K562 (cell line): ENCODE measurements around the gene MOCS3. TPM values are rescaled to one million over a fixed set of nuclear protein-coding genes. Genes with fewer than 3 reads are reported as not detected.

ENCODE experiments used
- ATAC-seq: fragments of 200-7000 bp; cut with Tn5 transposase; 3 replicates; pipeline ENCODE4 v1.9.1; 2020; ENCODE audit warnings: moderate library complexity
- BruUV-seq: library from RNA; stranded (reverse); fragments of 400-500 nt; replicated peaks from 2 replicates; lab custom pipeline; 2021; lab: Mats Ljungman, UMichigan
- CTCF ChIA-PET: fragments of 300-600 bp; formaldehyde crosslinking; extraction: SDS; loops from one replicate; lab custom pipeline; 2021; ENCODE audit warnings: low intra/inter-chr PET ratio; lab: Yijun Ruan, JAX
- POLR2A ChIA-PET: fragments of 300-600, 350-650 bp; sonication (Branson Sonifier 250); formaldehyde crosslinking; extraction: SDS; loops from one replicate; lab custom pipeline; 2021; ENCODE audit warnings: antibody characterized with exemption, inconsistent platforms; lab: Yijun Ruan, JAX
- DNase-seq, 4 experiments: peaks; one replicate each; pipeline versions ENCODE4 v3.0.0 to v3.0.0-alpha.2; 2011 to 2018; ENCODE audit warnings: low spot score in 3 of 4, mixed read lengths in 3 of 4; ENCODE audit errors: extremely low read depth in 1 of 4
- FAIRE-seq: peaks from 2 replicates; lab custom pipeline; 2011; peaks lifted over from hg19 to GRCh38; lab: Jason Lieb, UNC
- H2AFZ ChIP-seq: 2 replicates; pipeline ENCODE4 v1.6.0; 2011; ENCODE audit warnings: low read depth, low read length, control low read depth, inconsistent platforms
- H3K27ac ChIP-seq: fragments of 200-600 bp; 3 replicates; pipeline ENCODE4 v1.8.0; 2011; ENCODE audit warnings: low read depth, mild to moderate bottlenecking, control low read depth, inconsistent platforms, low read length, moderate library complexity, mixed read lengths; ENCODE audit errors: extremely low read depth
- H3K27me3 ChIP-seq, 2 experiments: fragments of 300-600 bp in 1 of 2; 2 replicates in 1 of 2; 3 replicates in 1 of 2; pipeline versions ENCODE4 v1.6.0 to v1.8.0; 2011; ENCODE audit warnings: inconsistent platforms in 2 of 2, low read length in 2 of 2, mild to moderate bottlenecking in 1 of 2, mixed read lengths in 1 of 2, moderate library complexity in 1 of 2; ENCODE audit not compliant: control insufficient read depth in 2 of 2, insufficient read depth in 2 of 2
- H3K36me3 ChIP-seq: fragments of 300-600 bp; 3 replicates; pipeline ENCODE4 v1.8.0; 2011; ENCODE audit warnings: mild to moderate bottlenecking, low read length, inconsistent platforms; ENCODE audit not compliant: control insufficient read depth, insufficient read depth
- H3K4me1 ChIP-seq, 2 experiments: fragments of 200-600 bp in 1 of 2; replicated peaks in 1 of 2; 2 replicates in 1 of 2; 3 replicates in 1 of 2; pipeline versions ENCODE4 v1.5.1 to v1.8.0; 2011; ENCODE audit warnings: inconsistent platforms in 2 of 2, low read length in 2 of 2, mild to moderate bottlenecking in 1 of 2, mixed read lengths in 1 of 2, moderate library complexity in 1 of 2; ENCODE audit not compliant: control insufficient read depth in 2 of 2, insufficient read depth in 2 of 2
- H3K4me2 ChIP-seq: 2 replicates; pipeline ENCODE4 v1.6.1; 2011; ENCODE audit warnings: low read length, control low read depth, inconsistent platforms, mixed read lengths; ENCODE audit not compliant: insufficient read depth
- H3K4me3 ChIP-seq: fragments of 200-600 bp; sonication (generic), shearing (Covaris generic); 2 replicates; pipeline ENCODE4 v1.5.1; 2016; ENCODE audit warnings: control low read depth, inconsistent platforms
- H3K79me2 ChIP-seq: fragments of 200-600 bp; 3 replicates; pipeline ENCODE4 v1.8.0; 2011; ENCODE audit warnings: low read length, inconsistent platforms; ENCODE audit not compliant: control insufficient read depth, insufficient read depth
- H3K9ac ChIP-seq, 2 experiments: 2 replicates each; pipeline versions ENCODE4 v1.6.0 to v1.6.1; 2011; ENCODE audit warnings: low read depth in 2 of 2, low read length in 2 of 2, control low read depth in 1 of 2, inconsistent platforms in 1 of 2, mild to moderate bottlenecking in 1 of 2, mixed read lengths in 1 of 2; ENCODE audit not compliant: insufficient read depth in 1 of 2
- H3K9me1 ChIP-seq: one replicate; pipeline ENCODE4 v1.6.0; 2011; ENCODE audit warnings: inconsistent platforms, mild to moderate bottlenecking, low read length, moderate library complexity; ENCODE audit not compliant: control insufficient read depth, insufficient read depth
- H3K9me3 ChIP-seq: replicated peaks from 2 replicates; pipeline ENCODE4 v1.5.1; 2011; ENCODE audit warnings: low read depth, low read length, inconsistent platforms; ENCODE audit not compliant: control insufficient read depth, insufficient read depth
- H4K20me1 ChIP-seq: replicated peaks from 2 replicates; pipeline ENCODE4 v1.6.1; 2011; ENCODE audit warnings: low read length, inconsistent platforms, mixed read lengths; ENCODE audit not compliant: control insufficient read depth, insufficient read depth
- ATF7 ChIP-seq: fragments of 450-650 bp; IDR thresholded peaks from 2 replicates; pipeline ENCODE4 v1.7.1; 2014; ENCODE audit warnings: mild to moderate bottlenecking, moderate library complexity
- BMI1 ChIP-seq: fragments of 150-350 bp; IDR thresholded peaks from 2 replicates; pipeline ENCODE4 v1.6.1; 2014; ENCODE audit warnings: low read length
- E2F1 ChIP-seq: sonication (generic); formaldehyde crosslinking; IDR thresholded peaks from 2 replicates; pipeline ENCODE4 v1.8.1; 2023; ENCODE audit warnings: mild to moderate bottlenecking, missing genetic modification reagents, moderate library complexity
- ELK3 ChIP-seq: fragments of 450-650 bp; formaldehyde crosslinking; IDR thresholded peaks from 2 replicates; pipeline ENCODE4 v1.4.0; 2020; ENCODE audit warnings: mild to moderate bottlenecking
- HDGF ChIP-seq: fragments of 450-650 bp; IDR thresholded peaks from 2 replicates; pipeline ENCODE4 v1.6.1; 2016
- HINFP ChIP-seq: fragments of 450-650 bp; conservative IDR thresholded peaks from 2 replicates; pipeline ENCODE4 v1.6.1; 2016; ENCODE audit warnings: missing genetic modification characterization, low read depth, mild to moderate bottlenecking, control low read depth, missing compliant biosample characterization
- KDM2B ChIP-seq: fragments of 250-450 bp; sonication (Bioruptor Pico); IDR thresholded peaks from 2 replicates; pipeline ENCODE4 v1.8.0; 2021; ENCODE audit warnings: mild to moderate bottlenecking, moderate library complexity
- KLF13 ChIP-seq: fragments of 450-650 bp; IDR thresholded peaks from 2 replicates; pipeline ENCODE4 v1.6.1; 2016; ENCODE audit warnings: missing genetic modification characterization, low read depth, mild to moderate bottlenecking, missing compliant biosample characterization, moderate library complexity, borderline replicate concordance
- TBL1XR1 ChIP-seq, 2 experiments: IDR thresholded peaks; 2 replicates each; pipeline ENCODE4 v1.6.1; 2012; ENCODE audit warnings: improper control_type of control experiment in 2 of 2, low read length in 2 of 2, mild to moderate bottlenecking in 1 of 2
- WGBS: fragments of 100-300 bp; shearing (Covaris generic); methylation state at CpG from one replicate; pipeline ENCODE4 v1.1.6; 2016; ENCODE audit warnings: low coverage, mixed read lengths; ENCODE audit not compliant: insufficient coverage; ENCODE audit errors: missing lambda C conversion rate; 5-methylcytosine and 5-hydroxymethylcytosine counted together
- in situ Hi-C: fragments of 300-500 bp; cut with MboI; formaldehyde crosslinking; loops from 4 replicates; pipeline ENCODE4 v1.15.0; 2018; ENCODE audit warnings: inconsistent platforms, mixed read lengths
- intact Hi-C: fragments of 100-400 bp; cut with micrococcal nuclease; formaldehyde crosslinking; loops from 2 replicates; pipeline ENCODE4 v1.14.2; 2022
- polyA plus RNA-seq, 8 experiments: library from polyadenylated mRNA; depleted of rRNA in 4 of 8; stranded (reverse) in 5 of 8; unstranded in 3 of 8; fragments of >200 nt; fragmentation: Nextera tagmentation in 2 of 8; fragmentation: Illumina TruSeq in 1 of 8; extraction: Ambion mirVana in 2 of 8; extraction: Trizol in 1 of 8; gene quantifications; 2 replicates each; pipeline versions ENCODE4 v1.2.1 to v1.2.3, GENCODE V29; 2011 to 2014; ENCODE audit warnings: inconsistent platforms in 1 of 8, missing spikeins in 1 of 8
- total RNA-seq, 7 experiments: library from RNA; depleted of rRNA in 6 of 7; stranded (reverse); fragments of >200 nt in 6 of 7; fragmentation: Illumina TruSeq in 2 of 7; extraction: Trizol in 2 of 7; gene quantifications; 2 replicates each; pipeline versions ENCODE4 v1.2.1 to v1.2.3, GENCODE V29; 2011 to 2021; ENCODE audit warnings: low replicate concordance in 1 of 7

The MOCS3 gene
- total and polyA plus RNA-seq, 9 of the 15 experiments (the other 6 are each of a cell fraction or from before 2014, with no cell fraction given), result 0.70 to 6.2 (median 2.9) TPM

- in situ Hi-C loops (loop anchor here (25.0 kb wide), 1 partner anchor 1104 kb away; no protein-coding TSS in a partner anchor), intact Hi-C loops (loop anchor here (5.0 to 10.0 kb wide), 2 partner anchors 191 to 641 kb away; no protein-coding TSS in a partner anchor)
- Histone ChIP-seq H3K27ac (no peak overlapping the region), H4K20me1 (no peaks in the 10 kb centered on the region; the same call in 1 of the 2 replicates), H3K4me3 (no peak overlapping the region), H3K36me3 (no peaks in the 10 kb centered on the region), H3K9me3 (no peaks in the 10 kb centered on the region), H3K4me1 (peaks cover 0 to 9% of the 10 kb centered on the region in 2 experiments; a peak in 3 of 5 replicates), H3K4me2 (no peak overlapping the region), H3K79me2 (no peaks in the 10 kb centered on the region), H3K9me1 (no peaks in the 10 kb centered on the region), H3K27me3 (peaks cover 8 to 30% of the 10 kb centered on the region in 2 experiments; a peak in 4 of 5 replicates), H3K9ac (no peak overlapping the region), H2AFZ (no peak overlapping the region)
- ATAC-seq (no peak), FAIRE-seq (no peak), DNase-seq (no peak)
- CTCF ChIA-PET, result no interaction called here
- POLR2A ChIA-PET, result interaction anchor here (0.6 kb wide), 1 partner anchor 23 kb away, joined by 3 read pairs; no protein-coding TSS in a partner anchor
- no peak for TF ChIP-seq ELK3 (CRISPR knock-in tag)
- no peak for TF ChIP-seq E2F1 (CRISPR knock-in tag)
- TF ChIP-seq KLF13, result no peak
- no peak for TF ChIP-seq HINFP (tag)
- TF ChIP-seq ATF7, result no peak
- no peak for TF ChIP-seq TBL1XR1 (IDR thresholded peaks at IDR 0.05; ENCODE audit: low read length in 2 of 2)
- TF ChIP-seq HDGF, result no peak
- no peak for TF ChIP-seq KDM2B (CRISPR knock-in tag)
- TF ChIP-seq BMI1, result no peak
- 0% methylated on average over 2 of the region's 2 CpGs for WGBS
- no TSS peak for BruUV-seq
Measured at GRCh38 chr20:50983321-50983720, 24.7 kb downstream of the MOCS3 start.
